Measurements from ENCODE around the gene CUZD1. TPM values are rescaled to one million over a fixed set of nuclear protein-coding genes. Genes with fewer than 3 reads are reported as not detected.
"Not testable (repeated sequence)": the region's sequence is repeated elsewhere in the genome, so short reads cannot be mapped to it uniquely, and the experiment has no call there.

Gene CUZD1
- polyA plus RNA-seq, 3 donors = 1.4 to 2.3 (median 1.6) TPM

DNA sequence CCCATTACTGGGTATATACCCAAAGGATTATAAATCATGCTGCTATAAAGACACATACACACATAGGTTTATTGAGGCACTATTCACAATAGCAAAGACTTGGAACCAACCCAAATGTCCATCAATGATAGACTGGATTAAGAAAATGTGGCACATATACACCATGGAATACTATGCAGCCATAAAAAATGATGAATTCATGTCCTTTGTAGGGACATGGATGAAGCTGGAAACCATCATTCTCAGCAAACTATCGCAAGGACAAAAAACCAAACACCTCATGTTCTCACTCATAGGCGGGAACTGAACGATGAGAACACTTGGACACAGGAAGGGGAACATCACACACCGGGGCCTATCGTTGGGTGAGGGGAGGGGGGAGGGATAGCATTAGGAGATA, 12.4 kb upstream of the CUZD1 start:
- DNase-seq (ENCODE audit: low read depth in 3 of 3, low spot score in 2 of 3) = not testable (repeated sequence)

DNA sequence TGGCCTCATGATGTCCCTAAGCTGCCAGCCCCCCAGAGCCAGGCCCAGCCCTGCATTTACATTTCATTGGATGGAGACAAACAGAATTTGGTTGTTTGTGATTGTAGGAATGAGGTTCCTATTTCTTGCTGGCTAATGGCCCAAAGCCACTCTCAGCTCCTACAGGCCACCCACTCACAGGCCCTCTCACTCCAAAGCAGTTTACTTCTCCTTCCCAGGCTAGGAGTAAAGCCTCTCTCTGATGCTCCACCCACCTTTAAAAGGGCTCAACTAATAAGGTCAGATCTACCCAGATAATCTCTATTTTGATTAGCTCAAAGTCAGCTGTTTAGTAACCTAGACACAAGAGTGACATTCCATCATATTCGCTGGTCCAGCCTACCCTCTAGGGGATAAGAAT, 11.2 kb upstream of the CUZD1 start:
- no peak for DNase-seq (ENCODE audit: low read depth in 3 of 3, low spot score in 2 of 3)

GRCh38 chr10:122855745-122856144, 10.1 kb upstream of the CUZD1 start:
- DNase-seq (ENCODE audit: low read depth in 3 of 3, low spot score in 2 of 3) = no peak

DNA sequence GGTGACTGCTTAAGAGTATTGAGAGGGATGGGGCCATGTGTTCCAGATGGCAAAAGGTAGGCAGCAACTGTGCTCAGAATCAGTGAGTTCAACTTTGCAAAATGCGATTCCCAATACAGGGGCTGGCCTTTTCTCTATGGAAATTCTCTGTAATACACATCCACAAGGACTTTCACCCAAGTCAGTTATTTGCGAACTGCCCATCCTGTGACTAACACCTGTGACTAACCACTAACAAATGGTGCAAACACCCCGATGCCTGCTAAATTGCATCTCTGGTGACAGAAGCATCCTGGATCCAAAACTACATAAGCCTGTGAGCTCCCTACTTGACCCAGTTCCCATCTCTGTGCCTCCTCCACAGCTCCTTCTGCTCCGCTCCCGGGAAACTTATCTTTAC, 9.0 kb upstream of the CUZD1 start:
- DNase-seq (ENCODE audit: low read depth in 3 of 3, low spot score in 2 of 3) = no peak

GRCh38 chr10:122853665-122854313, 8.1 kb upstream of the CUZD1 start:
- no peak for DNase-seq (ENCODE audit: low read depth in 3 of 3, low spot score in 2 of 3)

- no peak for DNase-seq (ENCODE audit: low read depth in 3 of 3, low spot score in 2 of 3)
Observed at GRCh38 chr10:122852261-122852660, 6.6 kb upstream of the CUZD1 start.

DNA sequence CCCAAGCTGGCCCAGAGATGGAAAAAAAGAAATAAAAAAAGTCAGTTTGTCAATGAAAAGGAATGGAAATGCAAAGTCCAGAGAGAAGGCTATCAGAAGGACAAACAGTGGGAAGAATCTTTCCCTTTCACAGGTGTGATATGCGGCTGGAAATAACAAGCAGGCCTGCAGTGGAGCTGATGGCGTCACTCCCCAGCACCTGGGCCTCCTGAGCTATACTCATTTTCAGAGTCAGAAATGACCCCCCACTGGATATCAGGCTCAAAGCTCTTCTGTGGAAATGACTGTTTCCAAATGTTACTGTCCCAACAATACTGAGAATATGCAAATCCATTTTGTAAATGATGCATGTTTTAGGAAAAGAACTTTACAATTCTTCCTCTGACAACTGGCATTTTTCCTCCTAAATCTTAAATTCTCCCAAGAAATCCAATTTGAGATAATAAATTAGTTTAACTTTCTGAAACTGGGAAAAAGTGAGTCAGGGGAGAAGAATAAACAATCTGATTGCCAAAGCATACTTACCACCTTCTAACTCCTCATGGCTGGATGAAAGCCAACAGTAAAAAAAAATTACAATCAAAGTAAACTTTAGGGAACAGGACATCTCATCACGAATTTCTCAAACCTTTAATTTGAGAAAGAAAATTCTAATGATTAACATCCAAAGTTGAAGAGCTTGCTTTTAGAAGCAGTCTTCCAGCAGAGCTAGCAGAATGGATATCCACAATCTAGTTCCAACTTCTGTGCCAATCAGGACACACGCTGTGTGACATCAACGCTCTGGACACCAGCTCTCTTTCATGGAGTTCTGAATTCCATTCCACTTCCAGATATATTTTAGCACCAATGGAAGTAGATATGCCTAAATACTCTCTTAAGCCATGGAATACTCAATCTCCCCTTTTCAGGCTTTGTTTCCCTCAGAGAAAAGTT, 5.3 kb upstream of the CUZD1 start:
- no peak for DNase-seq (ENCODE audit: low read depth in 3 of 3, low spot score in 2 of 3)

DNA sequence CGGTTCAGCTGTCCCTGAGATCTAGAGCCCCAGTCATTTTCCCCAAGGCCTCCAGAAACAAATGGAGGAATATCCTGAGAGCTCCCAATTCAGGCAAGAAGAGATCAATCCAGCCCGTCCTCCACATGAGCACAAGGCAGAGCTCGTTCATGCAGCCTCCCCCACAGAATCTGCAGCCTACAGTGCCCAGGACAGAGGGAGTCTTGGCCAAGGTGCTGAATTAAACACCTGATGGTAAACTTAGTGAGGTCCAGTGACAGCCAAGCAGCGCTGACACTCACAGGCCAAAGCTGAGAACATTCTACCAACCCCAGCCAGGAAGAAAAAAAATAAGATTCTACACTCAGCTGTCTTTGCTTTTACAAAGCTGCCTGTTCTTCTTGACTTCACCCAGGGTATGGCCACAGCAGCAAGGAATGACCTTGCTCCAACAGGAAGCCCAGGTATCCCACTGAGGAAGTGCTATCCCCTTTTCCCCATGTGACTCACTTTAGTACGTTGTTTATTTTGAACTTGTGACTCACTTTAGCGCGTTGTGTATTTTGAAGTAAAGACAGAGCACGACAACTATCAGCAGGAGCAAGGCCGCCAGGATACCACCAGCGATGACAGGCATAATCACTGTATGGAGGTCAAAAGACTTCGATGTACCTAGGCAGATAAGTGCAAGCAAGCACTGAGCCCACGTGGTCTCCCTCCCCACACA, 4.4 kb upstream of the CUZD1 start:
- DNase-seq (ENCODE audit: low read depth in 3 of 3, low spot score in 2 of 3) = no peak

GRCh38 chr10:122849090-122849489, 3.4 kb upstream of the CUZD1 start:
- DNase-seq (ENCODE audit: low read depth in 3 of 3, low spot score in 2 of 3) = no peak

- DNase-seq (ENCODE audit: low read depth in 3 of 3, low spot score in 2 of 3) = no peak
Observed at GRCh38 chr10:122847782-122848604, 2.3 kb upstream of the CUZD1 start.

DNA sequence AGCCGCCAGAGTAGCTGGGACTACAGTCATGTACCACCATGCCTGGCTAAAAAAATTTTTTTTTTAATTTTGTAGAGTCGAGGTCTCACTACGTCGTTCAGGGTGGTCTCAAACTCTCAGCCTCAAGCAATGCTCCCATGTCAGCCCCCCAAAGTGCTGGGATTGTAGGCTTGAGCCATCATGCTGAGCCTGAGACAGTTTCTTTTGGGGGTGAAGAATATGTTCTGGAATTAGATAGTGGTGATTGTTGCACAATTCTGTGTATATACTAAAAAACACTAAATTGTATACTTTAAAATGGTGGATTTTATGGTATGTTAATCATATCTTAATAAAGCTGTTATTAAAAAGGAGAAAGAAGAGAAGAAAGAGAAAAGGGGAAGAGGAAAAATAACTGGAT, 1.5 kb downstream of the CUZD1 start:
- DNase-seq (ENCODE audit: low read depth in 3 of 3, low spot score in 2 of 3) = no peak

DNA sequence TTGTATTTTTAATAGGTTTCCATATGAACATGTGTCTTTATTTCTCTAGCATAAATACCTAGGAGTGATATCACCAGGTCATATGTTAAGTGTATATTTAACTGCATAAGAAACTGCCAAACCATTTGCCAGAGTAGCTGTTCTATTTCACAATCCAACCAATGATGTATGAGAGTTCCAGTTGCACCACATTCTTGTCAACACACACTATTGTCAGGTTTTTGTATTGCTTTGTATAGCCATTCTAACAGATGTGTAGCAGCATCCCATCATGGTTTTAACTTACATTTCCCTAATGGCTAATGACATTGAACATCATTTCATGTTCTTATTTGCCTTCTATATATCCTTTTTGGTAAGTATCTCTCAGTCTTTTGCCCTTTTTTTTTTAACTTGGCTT, 4.1 kb downstream of the CUZD1 start:
- DNase-seq (ENCODE audit: low read depth in 3 of 3, low spot score in 2 of 3) = no peak

- DNase-seq (ENCODE audit: low read depth in 3 of 3, low spot score in 2 of 3) = no peak
Observed at GRCh38 chr10:122839505-122839904, 6.2 kb downstream of the CUZD1 start.

GRCh38 chr10:122838880-122839279, 6.8 kb downstream of the CUZD1 start:
- DNase-seq (ENCODE audit: low read depth in 3 of 3, low spot score in 2 of 3) = no peak

DNA sequence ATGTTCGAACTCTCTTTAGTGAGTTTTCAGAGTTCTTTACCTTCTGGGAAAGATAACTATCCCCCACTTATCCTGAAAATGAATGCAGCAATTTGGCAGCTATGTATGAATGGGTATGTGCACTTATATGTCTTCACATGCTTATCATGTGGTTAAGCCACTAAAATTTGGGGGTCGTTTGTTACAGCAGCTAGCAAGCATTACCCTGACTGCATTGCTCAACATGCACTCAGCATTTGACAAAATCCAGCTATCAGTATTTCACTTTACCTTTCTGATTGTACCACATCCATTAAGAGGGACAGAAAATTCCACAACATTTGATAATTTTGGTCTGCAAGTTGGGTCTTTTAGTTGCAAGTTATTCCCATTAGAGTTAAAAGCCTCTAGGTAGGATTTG, 9.7 kb downstream of the CUZD1 start:
- no peak for DNase-seq (ENCODE audit: low read depth in 3 of 3, low spot score in 2 of 3)

DNA sequence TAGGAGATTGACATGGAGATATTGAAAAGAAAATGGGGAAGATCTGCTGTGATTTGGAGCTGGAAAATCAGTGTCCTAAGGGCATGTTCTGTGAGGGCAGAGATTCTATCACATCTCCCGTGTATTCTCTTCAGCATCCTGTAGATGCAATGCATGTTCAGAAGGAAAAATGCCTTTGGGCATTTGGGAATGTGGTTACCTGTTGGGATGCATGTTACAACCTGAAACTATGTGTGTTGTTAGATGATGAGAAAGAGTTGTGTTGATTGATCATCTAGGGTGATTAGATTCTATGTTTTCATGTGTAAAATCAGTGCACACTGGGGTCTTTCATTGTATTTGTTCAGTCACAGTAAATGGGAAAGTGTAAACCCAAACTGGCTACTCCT, 14.7 kb downstream of the CUZD1 start:
- DNase-seq (ENCODE audit: low read depth in 3 of 3, low spot score in 2 of 3) = no peak

DNA sequence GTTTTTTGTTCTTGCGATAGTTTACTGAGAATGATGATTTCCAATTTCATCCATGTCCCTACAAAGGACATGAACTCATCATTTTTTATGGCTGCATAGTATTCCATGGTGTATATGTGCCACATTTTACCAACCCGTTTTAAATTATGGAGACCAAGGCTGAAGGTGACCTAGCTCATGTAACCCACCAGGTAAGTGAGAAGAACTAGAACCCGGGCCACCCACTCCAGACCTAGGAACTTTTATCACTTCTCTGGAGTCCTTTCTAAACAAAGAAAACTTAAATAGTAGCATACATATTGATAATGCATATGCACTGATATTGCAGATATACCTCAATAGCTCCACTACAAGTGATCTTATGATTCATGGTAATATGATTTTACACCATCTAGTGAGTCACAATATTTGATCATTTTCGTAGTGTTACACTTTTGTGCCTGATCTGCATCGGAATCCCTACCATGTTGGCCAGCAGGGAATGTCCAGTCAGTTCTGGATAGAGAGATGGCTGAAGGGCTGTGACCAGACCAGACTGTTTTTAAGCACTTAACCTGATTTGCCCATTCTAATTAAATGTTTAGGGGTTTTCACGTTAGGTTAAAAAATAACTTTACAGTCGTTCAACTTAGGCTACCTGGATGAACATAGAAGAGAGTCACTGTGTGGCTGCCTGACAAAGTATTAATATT, 15.2 kb downstream of the CUZD1 start:
- no peak for DNase-seq (ENCODE audit: low read depth in 3 of 3, low spot score in 2 of 3)

DNA sequence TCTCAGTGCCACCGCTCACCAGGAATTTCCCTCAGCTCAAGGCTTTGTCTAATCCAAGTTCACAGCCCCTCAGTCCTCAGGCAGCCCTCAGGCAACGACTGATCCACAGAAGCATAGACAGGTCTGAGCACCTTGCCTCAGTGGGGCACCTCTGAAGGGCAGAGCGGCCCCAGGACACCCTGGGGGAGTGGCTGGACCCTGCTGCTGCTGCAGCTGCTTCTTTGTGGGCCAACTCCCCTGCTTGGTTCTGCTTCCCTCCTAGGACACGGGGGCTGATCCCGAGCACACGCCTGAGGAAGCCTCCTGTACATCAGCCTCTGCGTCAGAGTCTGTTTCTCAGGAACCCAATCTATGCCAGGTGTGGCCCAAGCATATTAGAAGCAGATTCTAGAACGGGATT, 16.2 kb downstream of the CUZD1 start:
- DNase-seq (ENCODE audit: low read depth in 3 of 3, low spot score in 2 of 3) = no peak

DNA sequence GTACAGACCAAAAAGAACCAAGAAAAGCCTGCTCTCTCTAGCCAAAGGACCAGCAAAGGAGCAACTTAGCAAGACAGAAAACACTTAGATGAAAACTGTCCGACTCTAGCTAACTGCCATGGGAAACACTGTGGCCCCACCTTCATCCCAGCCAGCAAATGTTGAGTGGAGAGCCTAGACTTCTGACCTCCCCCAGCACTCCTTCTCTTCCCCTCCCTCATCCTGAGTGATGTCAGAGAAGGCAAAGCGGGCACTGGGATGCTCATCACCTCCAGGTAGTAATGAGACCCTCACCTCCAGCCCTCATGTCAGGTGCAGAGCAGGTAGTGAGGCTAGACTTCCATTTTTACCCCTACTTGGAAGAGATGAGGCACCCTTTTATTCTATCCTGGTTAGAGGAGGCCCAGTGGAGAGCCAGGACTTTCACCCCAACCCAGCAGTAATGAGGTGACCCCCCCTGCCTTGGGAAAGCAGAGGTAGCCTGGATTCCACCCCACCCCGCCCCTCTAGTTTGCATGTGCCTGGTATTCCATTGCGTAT, 16.9 kb downstream of the CUZD1 start:
- no peak for DNase-seq (ENCODE audit: low read depth in 3 of 3, low spot score in 2 of 3)

- no peak for DNase-seq (ENCODE audit: low read depth in 3 of 3, low spot score in 2 of 3)
Observed at GRCh38 chr10:122827302-122827701, 18.4 kb downstream of the CUZD1 start.

Data from right renal cortex interstitium (tissue), 3 donors.